ENCODE measurements around the gene ASPN. TPM values are rescaled to one million over a fixed set of nuclear protein-coding genes. Genes with fewer than 3 reads are reported as not detected.

Gene ASPN
- total RNA-seq, 4 donors from 2014 or later = 1.4 to 4.2 (median 3.1) TPM

GRCh38 chr9:92408747-92409478 lies 73.4 kb downstream of the ASPN start:
- Histone ChIP-seq H3K9me3 (no peaks in the 10 kb centered on the region), H3K4me1 (no peaks in the 10 kb centered on the region), H3K27me3 (no peaks in the 10 kb centered on the region), H3K27ac (no peak overlapping the region), H3K36me3 (no peaks in the 10 kb centered on the region), H3K4me3 (no peak overlapping the region)
- in situ Hi-C loops (cut with MboI; ENCODE audit: low sequenced_read_pairs in 4 of 4) (no loop called here), intact Hi-C loops (cut with DNase I; ENCODE audit: low total_unique reads) (no loop called here)
- no peak for ATAC-seq
- TF ChIP-seq POLR2A (IDR thresholded peaks at IDR 0.05) (no peak), CTCF (IDR thresholded peaks at IDR 0.05 in 4 of 5, conservative IDR thresholded peaks at IDR 0.05 in 1 of 5) (no peak)
- DNase-seq = no peak

- ATAC-seq (no peak), DNase-seq (no peak)
- TF ChIP-seq CTCF (IDR thresholded peaks at IDR 0.05 in 4 of 5, conservative IDR thresholded peaks at IDR 0.05 in 1 of 5) (no peak), POLR2A (IDR thresholded peaks at IDR 0.05) (no peak)
- no peaks in the 10 kb centered on the region for H3K9me3 ChIP-seq
- in situ Hi-C loops (cut with MboI; ENCODE audit: low sequenced_read_pairs in 4 of 4) (no loop called here), intact Hi-C loops (cut with DNase I; ENCODE audit: low total_unique reads) (no loop called here)
- H3K4me3 ChIP-seq = no peak overlapping the region
- no peaks in the 10 kb centered on the region for H3K27me3 ChIP-seq
- H3K4me1 ChIP-seq = peaks cover 0 to 5% of the 10 kb centered on the region in 2 donors
- H3K27ac ChIP-seq = no peak overlapping the region
- no peaks in the 10 kb centered on the region for H3K36me3 ChIP-seq
Measured at GRCh38 chr9:92407818-92408217, 74.5 kb downstream of the ASPN start.

GRCh38 chr9:92406477-92406876 lies 75.8 kb downstream of the ASPN start:
- no peak for TF ChIP-seq CTCF (IDR thresholded peaks at IDR 0.05 in 4 of 5, conservative IDR thresholded peaks at IDR 0.05 in 1 of 5)
- TF ChIP-seq POLR2A (IDR thresholded peaks at IDR 0.05) = no peak
- in situ Hi-C loops (cut with MboI; ENCODE audit: low sequenced_read_pairs in 4 of 4) = no loop called here
- DNase-seq (peak; percentile 34 to 37), ATAC-seq (peak; percentile 52 to 65)
- no peaks in the 10 kb centered on the region for H3K27me3 ChIP-seq
- H3K9me3 ChIP-seq = no peaks in the 10 kb centered on the region
- peaks cover 0 to 7% of the 10 kb centered on the region in 2 donors for H3K4me1 ChIP-seq
- intact Hi-C loops (cut with DNase I; ENCODE audit: low total_unique reads) = no loop called here
- no peak overlapping the region for H3K4me3 ChIP-seq
- peak overlapping the region in 1 of 4 donors; percentile 24 for H3K27ac ChIP-seq
- no peaks in the 10 kb centered on the region for H3K36me3 ChIP-seq

Small RNAs within 50 kb of the gene (microRNA-seq; reads per million reads assigned to microRNA genes)
- 0 reads per million in 2 donors for gene MIR4670 (ENCODE audit: borderline replicate concordance in 2 of 2)

Other genes with a start within 250 kb of the ASPN start
- 100 to 1,000 TPM in 2 of 4 donors, 10 to 100 TPM in 2; 87.0 to 111 (median 100) TPM for gene IARS1, start 188.8 kb downstream of the ASPN start, total RNA-seq
- gene NOL8, start 157.2 kb downstream of the ASPN start, total RNA-seq = 10 to 100 TPM; 11.5 to 20.2 (median 14.0) TPM
- gene CENPP, start 156.6 kb downstream of the ASPN start, total RNA-seq = 10 to 100 TPM in 1 of 4 donors, 1 to 10 TPM in 3; 1.8 to 11.5 (median 8.7) TPM
- 1 to 10 TPM in 3 of 4 donors, not detected in 1; 1.1 to 3.1 (median 1.7) TPM for gene OGN, start 77.9 kb downstream of the ASPN start, total RNA-seq
- gene OMD, start 58.0 kb downstream of the ASPN start, total RNA-seq = 1 to 10 TPM; 1.2 to 4.0 (median 1.9) TPM
- gene ECM2, start 53.5 kb upstream of the ASPN start, total RNA-seq = 1 to 10 TPM; 1.5 to 9.7 (median 3.9) TPM
- 10 to 100 TPM in 1 of 4 donors, 1 to 10 TPM in 3; 6.8 to 11.4 (median 7.5) TPM for gene IPPK, start 187.6 kb upstream of the ASPN start, total RNA-seq